AG09309 (cell line): ENCODE data around the gene PLEKHM3.
A peak's percentile ranks its signal among the peaks of the same experiment; 100 is the strongest.

Source experiments
- DNase-seq: peaks from one replicate; pipeline ENCODE4 v3.0.0-alpha.2; 2010; ENCODE audit warnings: low read depth
- H3K4me3 ChIP-seq: 2 replicates; pipeline ENCODE4 v1.5.1; 2011; ENCODE audit warnings: mild to moderate bottlenecking, low read depth, low read length, moderate library complexity; ENCODE audit not compliant: control insufficient read depth
- TF ChIP-seq, protein P1 (sequence below): IDR thresholded peaks from 2 replicates; pipeline ENCODE4 v1.5.1; 2011; ENCODE audit warnings: mild to moderate bottlenecking, low read depth, low read length, inconsistent platforms; ENCODE audit not compliant: insufficient read depth, control insufficient read depth; ENCODE audit errors: missing control alignments

Gene PLEKHM3

DNA sequence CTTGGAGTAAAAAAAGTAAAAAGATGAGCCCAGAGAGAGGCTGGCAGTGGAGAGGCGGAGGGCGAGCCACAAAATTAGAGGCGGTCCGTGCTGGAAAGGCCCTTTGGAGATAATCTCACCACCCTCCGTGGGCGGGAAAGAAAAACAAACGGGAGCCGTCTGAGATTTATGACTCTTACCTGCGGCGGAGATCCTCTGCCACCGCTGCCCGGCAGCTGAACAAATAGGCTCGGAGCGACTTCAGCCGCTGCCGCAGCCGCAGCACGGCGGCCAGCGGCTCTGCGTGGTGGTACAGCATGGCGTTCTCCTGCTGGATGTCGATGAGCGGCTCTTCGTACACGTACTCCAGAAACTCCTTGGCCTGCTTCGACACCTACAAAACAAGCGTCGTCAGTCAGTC, 94.6 kb downstream of the PLEKHM3 start:
- DNase-seq = no peak
- TF ChIP-seq, protein P1, sequence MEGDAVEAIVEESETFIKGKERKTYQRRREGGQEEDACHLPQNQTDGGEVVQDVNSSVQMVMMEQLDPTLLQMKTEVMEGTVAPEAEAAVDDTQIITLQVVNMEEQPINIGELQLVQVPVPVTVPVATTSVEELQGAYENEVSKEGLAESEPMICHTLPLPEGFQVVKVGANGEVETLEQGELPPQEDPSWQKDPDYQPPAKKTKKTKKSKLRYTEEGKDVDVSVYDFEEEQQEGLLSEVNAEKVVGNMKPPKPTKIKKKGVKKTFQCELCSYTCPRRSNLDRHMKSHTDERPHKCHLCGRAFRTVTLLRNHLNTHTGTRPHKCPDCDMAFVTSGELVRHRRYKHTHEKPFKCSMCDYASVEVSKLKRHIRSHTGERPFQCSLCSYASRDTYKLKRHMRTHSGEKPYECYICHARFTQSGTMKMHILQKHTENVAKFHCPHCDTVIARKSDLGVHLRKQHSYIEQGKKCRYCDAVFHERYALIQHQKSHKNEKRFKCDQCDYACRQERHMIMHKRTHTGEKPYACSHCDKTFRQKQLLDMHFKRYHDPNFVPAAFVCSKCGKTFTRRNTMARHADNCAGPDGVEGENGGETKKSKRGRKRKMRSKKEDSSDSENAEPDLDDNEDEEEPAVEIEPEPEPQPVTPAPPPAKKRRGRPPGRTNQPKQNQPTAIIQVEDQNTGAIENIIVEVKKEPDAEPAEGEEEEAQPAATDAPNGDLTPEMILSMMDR = no peak
- no peak overlapping the region for H3K4me3 ChIP-seq

DNA sequence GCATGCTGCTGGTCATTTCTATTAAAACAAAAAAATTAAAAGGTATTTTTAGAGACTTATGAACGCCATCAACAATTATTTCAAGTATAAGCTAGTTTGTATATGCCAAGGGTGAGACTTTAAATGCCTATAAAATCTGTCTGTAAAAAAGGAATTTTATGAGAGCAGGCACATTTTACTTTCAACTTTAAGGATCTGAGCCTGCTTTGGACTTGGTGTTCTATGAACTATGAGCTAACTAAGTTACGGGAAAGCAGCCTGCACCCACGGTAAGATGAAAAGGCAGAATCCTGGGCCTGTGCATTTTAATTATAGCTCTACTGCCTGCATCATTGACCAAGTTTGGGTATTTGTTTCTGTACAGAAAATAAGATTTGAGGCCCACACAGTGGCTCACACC, 95.4 kb downstream of the PLEKHM3 start:
- TF ChIP-seq, protein P1 = no peak
- no peak for DNase-seq
- H3K4me3 ChIP-seq = no peak overlapping the region

DNA sequence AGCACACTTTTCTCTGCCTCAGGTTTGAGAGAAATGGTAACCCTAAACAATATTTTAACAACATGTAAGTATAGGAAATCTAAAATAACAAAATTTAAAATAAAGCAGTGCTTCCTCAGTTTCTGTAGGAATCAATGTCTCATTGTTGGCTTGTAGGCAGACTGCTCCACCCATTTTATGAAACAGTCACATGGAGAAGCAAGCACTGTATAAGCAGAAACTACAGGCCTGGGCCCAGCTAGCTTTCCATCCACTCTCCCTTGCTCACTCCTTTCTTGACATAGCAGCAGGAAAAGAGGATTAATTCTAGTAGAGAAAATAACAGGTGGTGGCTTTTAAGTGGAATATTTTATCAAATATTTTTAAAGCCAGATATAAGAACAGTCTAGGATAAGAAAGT, 97.2 kb downstream of the PLEKHM3 start:
- TF ChIP-seq, protein P1 = no peak
- no peak for DNase-seq
- H3K4me3 ChIP-seq = no peak overlapping the region

DNA sequence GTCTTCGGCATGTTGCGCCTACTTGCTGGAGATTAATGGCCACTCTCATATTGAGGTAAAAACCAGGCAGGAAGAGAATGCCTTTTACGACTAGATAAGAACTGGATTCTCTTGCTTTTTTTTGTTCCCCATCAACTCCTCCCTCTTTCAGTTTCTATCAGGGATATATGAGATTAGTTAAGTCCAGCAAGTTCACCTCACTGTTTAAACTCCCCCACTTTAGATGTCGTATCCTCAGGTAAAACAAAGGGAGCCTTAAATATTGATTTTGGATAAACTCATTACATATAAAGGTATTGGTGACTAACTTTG, 98.4 kb downstream of the PLEKHM3 start:
- DNase-seq = no peak

DNA sequence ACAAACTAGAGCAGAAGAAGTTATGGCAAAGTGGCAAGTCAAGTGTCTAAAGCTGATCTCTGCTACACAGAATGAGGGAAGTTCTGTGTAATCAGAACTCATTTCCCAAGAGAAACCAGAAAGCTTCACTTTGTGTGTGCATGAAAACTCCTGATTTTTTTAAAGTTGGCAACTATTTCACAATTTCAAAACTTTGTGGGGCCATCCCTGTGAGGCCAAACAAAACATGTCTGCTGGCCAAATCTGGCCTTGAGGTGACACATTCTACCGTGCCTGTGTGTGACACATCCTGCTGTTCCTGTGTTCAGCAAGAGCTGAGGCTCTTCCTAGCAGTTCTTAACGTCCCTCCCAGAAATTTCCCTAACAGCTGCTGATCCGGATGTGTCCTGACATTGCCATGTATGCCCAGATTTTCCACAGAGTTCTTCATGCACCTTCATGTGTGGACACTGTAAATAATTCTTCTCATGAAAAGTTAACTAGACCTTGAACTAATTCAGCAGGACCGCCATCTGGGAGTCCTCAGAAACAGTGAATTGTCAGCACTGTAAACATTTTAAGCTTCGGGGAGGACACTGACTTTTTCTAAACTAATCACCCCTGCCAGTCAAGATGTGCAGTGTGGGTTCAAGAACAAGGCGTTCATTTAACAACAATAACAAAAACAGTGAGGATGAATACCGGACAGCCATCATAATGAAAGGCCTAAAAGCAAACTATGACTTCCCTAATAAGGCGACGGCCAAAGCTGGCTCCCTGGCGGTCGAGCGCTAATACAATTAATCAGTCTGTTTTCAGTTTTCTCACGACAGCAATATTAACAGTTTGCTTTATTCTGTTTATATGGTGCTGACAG, 99.0 kb downstream of the PLEKHM3 start:
- H3K4me3 ChIP-seq = no peak overlapping the region
- TF ChIP-seq, protein P1 = no peak

More for the DNA sequence above, 98.4 kb downstream of the PLEKHM3 start:
- no peak overlapping the region for H3K4me3 ChIP-seq
- TF ChIP-seq, protein P1 = no peak

DNA sequence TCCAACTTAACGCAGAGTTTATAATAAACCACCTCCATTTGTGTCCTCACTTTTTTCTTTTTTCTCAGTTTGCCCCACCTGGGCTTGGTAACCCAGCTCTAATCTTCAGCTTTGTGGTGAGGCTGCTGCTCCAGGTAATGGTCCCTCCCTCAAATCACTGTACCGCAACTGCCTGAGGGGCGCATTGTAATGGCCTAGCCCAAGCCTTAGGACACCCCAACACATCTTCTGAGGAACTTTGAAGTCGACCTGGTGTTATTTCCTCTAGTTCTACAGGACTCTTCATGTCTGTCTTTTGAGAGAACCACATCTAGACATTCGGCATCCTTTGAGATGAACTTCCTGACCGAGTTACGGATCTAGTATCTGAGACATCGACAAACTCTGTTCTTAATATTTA, 99.7 kb downstream of the PLEKHM3 start:
- TF ChIP-seq, protein P1 = no peak
- DNase-seq = no peak

More for the DNA sequence above, 99.0 kb downstream of the PLEKHM3 start:
- peak; percentile 56 for DNase-seq

More for the DNA sequence above, 99.7 kb downstream of the PLEKHM3 start:
- no peak overlapping the region for H3K4me3 ChIP-seq
